NCI-H1694 (cell line): ENCODE measurements around the gene ARSG.
"Not testable (repeated sequence)": the region's sequence is repeated elsewhere in the genome, so short reads cannot be mapped to it uniquely, and the experiment has no call there.

Experiments used
- DNase-seq: peaks from one replicate; lab custom pipeline; 2025; lab: John Stamatoyannopoulos, UW

Gene ARSG

GRCh38 chr17:68306819-68307218 lies 15.5 kb downstream of the ARSG start:
- DNase-seq: no peak

- DNase-seq: no peak
These were observed 16.1 kb downstream of the ARSG start for GRCh38 chr17:68307443-68307842.

GRCh38 chr17:68308486-68308885 lies 17.2 kb downstream of the ARSG start:
- DNase-seq: not testable (repeated sequence)

DNA sequence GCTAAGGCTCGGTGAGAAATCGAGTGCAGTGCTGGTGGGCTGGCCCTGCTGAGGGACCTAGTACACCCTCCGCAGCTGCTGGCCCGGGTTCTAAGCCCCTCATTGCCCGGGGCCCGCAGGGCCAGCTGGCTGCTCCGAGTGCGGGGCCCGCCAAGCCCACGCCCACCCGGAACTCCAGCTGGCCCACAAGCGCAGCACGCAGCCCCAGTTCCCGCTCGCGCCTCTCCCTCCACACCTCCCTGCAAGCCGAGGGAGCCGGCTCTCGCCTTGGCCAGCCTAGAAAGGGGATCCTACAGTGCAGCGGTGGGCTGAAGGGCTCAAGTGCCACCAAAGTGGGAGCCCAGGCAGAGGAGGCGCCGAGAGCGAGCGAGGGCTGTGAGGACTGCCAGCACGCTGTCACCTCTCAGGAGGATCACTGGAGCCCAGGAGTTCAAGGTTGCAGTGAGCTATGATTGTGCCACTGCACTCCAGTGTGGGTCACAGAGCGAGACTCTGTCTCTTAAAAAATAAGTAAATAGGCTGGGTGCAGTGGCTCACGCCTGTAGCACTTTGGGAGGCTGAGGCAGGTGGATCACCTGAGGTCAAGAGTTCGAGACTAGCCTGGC lies 17.9 kb downstream of the ARSG start:
- DNase-seq: not testable (repeated sequence)

DNA sequence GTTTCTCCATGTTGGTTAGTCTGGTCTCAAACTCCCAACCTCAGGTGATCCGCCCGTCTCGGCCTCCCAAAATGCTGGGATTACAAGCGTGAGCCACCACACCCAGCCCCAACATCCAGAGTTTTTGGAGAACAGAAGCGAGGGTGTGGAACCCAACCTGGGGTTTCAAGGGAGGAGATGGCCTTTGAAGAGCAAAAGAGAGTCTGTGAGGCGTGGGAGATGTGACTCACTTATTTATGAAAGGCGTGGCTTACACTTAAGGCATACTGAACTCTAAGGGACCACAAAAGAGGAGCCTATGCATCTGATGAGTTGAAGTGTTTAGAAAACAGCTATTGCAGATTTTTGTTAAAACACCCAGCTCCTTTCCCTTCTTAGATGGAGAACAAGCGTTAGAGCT lies 18.9 kb downstream of the ARSG start:
- no peak for DNase-seq

- DNase-seq: no peak
These were observed 23.7 kb downstream of the ARSG start for GRCh38 chr17:68314916-68315535.

DNA sequence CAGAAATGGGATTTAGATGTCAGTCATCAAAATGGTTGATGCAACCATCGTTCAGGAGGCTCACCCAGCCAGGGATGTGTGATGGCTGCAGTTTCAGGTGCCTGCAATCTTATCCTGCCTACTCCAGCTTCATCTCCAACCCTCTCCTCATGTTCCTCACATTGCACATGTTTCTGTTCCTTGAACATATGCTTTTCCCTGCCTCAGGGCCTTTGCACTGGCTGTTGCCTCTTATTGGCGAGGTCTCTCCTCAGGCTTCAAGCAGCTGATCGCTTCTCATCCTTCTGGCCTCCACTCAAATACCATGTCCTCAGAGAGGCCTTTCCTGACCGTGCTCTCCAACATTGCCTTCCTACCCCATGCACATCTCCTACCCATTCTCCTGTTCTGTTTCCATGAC lies 24.6 kb downstream of the ARSG start:
- no peak for DNase-seq

DNA sequence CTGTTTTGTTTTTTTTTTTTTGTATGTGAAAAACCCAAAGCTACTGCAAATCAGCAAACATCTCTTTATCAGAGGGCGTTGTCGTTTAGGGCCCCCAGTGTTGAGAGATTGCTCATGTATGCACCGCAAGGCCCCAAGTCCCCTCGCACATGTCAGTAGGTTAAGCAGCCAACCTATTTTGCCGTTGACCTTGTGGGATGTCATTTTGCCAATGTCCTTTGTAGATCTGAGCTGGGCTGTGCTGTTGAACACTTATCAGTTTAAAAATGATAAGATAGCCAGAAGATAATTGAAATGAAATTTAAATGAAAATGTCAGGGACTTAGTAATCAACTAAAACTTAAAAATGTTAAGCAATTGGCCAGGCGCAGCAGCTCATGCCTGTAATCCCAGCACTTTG lies 26.2 kb downstream of the ARSG start:
- DNase-seq: no peak

- no peak for DNase-seq
These were observed 27.1 kb downstream of the ARSG start for GRCh38 chr17:68318103-68318991.

GRCh38 chr17:68319410-68320162 lies 28.3 kb downstream of the ARSG start:
- no peak for DNase-seq

DNA sequence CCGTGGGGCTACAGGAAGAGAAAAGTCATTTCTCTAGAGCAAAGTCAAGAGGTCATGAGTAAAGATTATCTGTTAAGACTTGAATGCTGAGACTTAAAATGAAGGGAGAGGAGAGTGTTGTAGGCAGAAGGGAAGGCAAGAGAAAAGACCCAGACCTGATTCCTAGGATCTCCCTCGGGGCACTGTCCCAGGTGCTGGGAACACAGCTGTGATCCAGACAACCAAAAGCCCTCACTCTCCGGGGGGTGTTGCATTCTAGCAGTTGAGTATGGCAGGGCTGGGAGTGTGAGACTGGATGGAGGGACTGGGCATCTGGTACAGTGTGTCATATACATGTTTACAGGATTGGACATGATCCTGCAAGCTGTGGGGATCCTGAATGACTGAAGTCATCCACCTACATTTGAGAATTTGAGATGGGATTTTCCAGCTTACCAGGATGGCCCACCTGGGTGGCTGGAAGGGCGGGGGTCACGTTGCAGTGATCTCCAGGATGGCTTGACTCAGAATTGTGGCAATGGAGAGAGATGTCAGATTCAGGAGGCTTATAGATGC lies 29.1 kb downstream of the ARSG start:
- DNase-seq: no peak

- no peak for DNase-seq
These were observed 29.8 kb downstream of the ARSG start for GRCh38 chr17:68320943-68321555.

GRCh38 chr17:68321556-68321954 lies 30.3 kb downstream of the ARSG start:
- DNase-seq: no peak

- no peak for DNase-seq
These were observed 31.3 kb downstream of the ARSG start for GRCh38 chr17:68322630-68323029.

- no peak for DNase-seq
These were observed 32.8 kb downstream of the ARSG start for GRCh38 chr17:68324114-68324513.

- DNase-seq: no peak
These were observed 33.5 kb downstream of the ARSG start for GRCh38 chr17:68324654-68325336.

GRCh38 chr17:68325961-68326360 lies 34.7 kb downstream of the ARSG start:
- no peak for DNase-seq

GRCh38 chr17:68326681-68327080 lies 35.4 kb downstream of the ARSG start:
- no peak for DNase-seq

- DNase-seq: no peak
These were observed 36.7 kb downstream of the ARSG start for GRCh38 chr17:68327823-68328557.

DNA sequence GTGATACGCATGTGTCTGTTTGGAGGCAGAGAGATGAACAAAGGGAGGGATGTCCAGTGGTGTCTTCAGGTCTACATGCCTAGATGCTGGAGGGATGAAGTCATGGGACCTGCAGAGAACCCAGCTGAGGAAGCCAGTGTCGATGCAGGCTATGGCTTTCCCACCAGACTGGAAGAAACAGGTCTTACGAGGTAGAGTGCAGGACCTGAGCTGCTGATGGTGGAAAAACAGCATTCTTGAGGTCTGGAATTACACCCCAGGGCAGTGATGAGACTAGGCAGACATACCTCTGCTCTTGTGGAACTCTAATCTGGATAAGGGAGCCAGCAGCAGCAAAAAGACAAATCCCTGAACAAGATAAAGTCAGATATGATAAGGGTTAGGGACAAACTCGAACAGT lies 37.4 kb downstream of the ARSG start:
- DNase-seq: no peak
